ENCODE data around the gene TMC4. TPM values are rescaled to one million over a fixed set of nuclear protein-coding genes. Genes with fewer than 3 reads are reported as not detected.

Gene TMC4
- total and polyA plus RNA-seq, 5 donors from 2014 or later = 0.42 to 1.1 (median 0.55) TPM; not detected in 1

- Histone ChIP-seq H3K4me3 (ENCODE audit: low read depth, low read length) (no peak overlapping the region), H3K9me3 (ENCODE audit: control insufficient read depth in 2 of 2, low read length in 2 of 2) (no peaks in the 10 kb centered on the region), H3K27ac (ENCODE audit: insufficient read depth, low read length, poor library complexity, severe bottlenecking) (no peak overlapping the region), H3K27me3 (ENCODE audit: control insufficient read depth, insufficient read depth, low read length) (no peaks in the 10 kb centered on the region), H3K36me3 (ENCODE audit: control insufficient read depth, insufficient read depth, low read length) (peaks cover 51% of the 10 kb centered on the region), H3K4me1 (ENCODE audit: control insufficient read depth, insufficient read depth, low read length, poor library complexity, severe bottlenecking) (no peaks in the 10 kb centered on the region)
- DNase-seq = no peak
- no peaks in the 10 kb centered on the region for H3K27me3 Mint-ChIP-seq
- no peak for ATAC-seq (ENCODE audit: low read depth in 2 of 2)
- H3K9me3 Mint-ChIP-seq = no peaks in the 10 kb centered on the region
- H3K4me3 Mint-ChIP-seq = no peak overlapping the region
- H3K4me1 Mint-ChIP-seq = no peaks in the 10 kb centered on the region
- no peak overlapping the region for H3K27ac Mint-ChIP-seq
- peaks cover 12% of the 10 kb centered on the region for H3K36me3 Mint-ChIP-seq
Measured at GRCh38 chr19:54128796-54129616, 44.0 kb downstream of the TMC4 start.

- Histone ChIP-seq H3K9me3 (ENCODE audit: control insufficient read depth in 2 of 2, low read length in 2 of 2) (no peaks in the 10 kb centered on the region), H3K4me3 (ENCODE audit: low read depth, low read length) (no peak overlapping the region), H3K36me3 (ENCODE audit: control insufficient read depth, insufficient read depth, low read length) (peaks cover 57% of the 10 kb centered on the region), H3K4me1 (ENCODE audit: control insufficient read depth, insufficient read depth, low read length, poor library complexity, severe bottlenecking) (no peaks in the 10 kb centered on the region), H3K27ac (ENCODE audit: insufficient read depth, low read length, poor library complexity, severe bottlenecking) (no peak overlapping the region), H3K27me3 (ENCODE audit: control insufficient read depth, insufficient read depth, low read length) (no peaks in the 10 kb centered on the region)
- Mint-ChIP-seq H3K36me3 (peaks cover 13% of the 10 kb centered on the region), H3K4me1 (no peaks in the 10 kb centered on the region), H3K27ac (peak overlapping the region in 1 of 3 donors; percentile 76), H3K27me3 (no peaks in the 10 kb centered on the region), H3K4me3 (no peak overlapping the region), H3K9me3 (no peaks in the 10 kb centered on the region)
- DNase-seq = no peak
- ATAC-seq (ENCODE audit: low read depth in 2 of 2) = no peak
Measured at GRCh38 chr19:54128441-54128725, 44.6 kb downstream of the TMC4 start.

- Histone ChIP-seq H3K4me3 (ENCODE audit: low read depth, low read length) (no peak overlapping the region), H3K9me3 (ENCODE audit: control insufficient read depth in 2 of 2, low read length in 2 of 2) (no peaks in the 10 kb centered on the region), H3K27ac (ENCODE audit: insufficient read depth, low read length, poor library complexity, severe bottlenecking) (no peak overlapping the region), H3K36me3 (ENCODE audit: control insufficient read depth, insufficient read depth, low read length) (peaks cover 62% of the 10 kb centered on the region), H3K27me3 (ENCODE audit: control insufficient read depth, insufficient read depth, low read length) (no peaks in the 10 kb centered on the region), H3K4me1 (ENCODE audit: control insufficient read depth, insufficient read depth, low read length, poor library complexity, severe bottlenecking) (no peaks in the 10 kb centered on the region)
- Mint-ChIP-seq H3K9me3 (no peaks in the 10 kb centered on the region), H3K36me3 (peaks cover 16% of the 10 kb centered on the region), H3K27ac (no peak overlapping the region), H3K27me3 (no peaks in the 10 kb centered on the region), H3K4me3 (no peak overlapping the region), H3K4me1 (no peaks in the 10 kb centered on the region)
- no peak for ATAC-seq (ENCODE audit: low read depth in 2 of 2)
- no peak for DNase-seq
Measured at GRCh38 chr19:54127688-54128440, 45.1 kb downstream of the TMC4 start.

GRCh38 chr19:54125713-54126112, 47.2 kb downstream of the TMC4 start:
- no peaks in the 10 kb centered on the region for H3K4me1 Mint-ChIP-seq
- H3K27me3 ChIP-seq (ENCODE audit: control insufficient read depth, insufficient read depth, low read length) = no peaks in the 10 kb centered on the region
- H3K27ac ChIP-seq (ENCODE audit: insufficient read depth, low read length, poor library complexity, severe bottlenecking) = no peak overlapping the region
- H3K36me3 Mint-ChIP-seq = peaks cover 15% of the 10 kb centered on the region
- peaks cover 65% of the 10 kb centered on the region for H3K36me3 ChIP-seq (ENCODE audit: control insufficient read depth, insufficient read depth, low read length)
- H3K27me3 Mint-ChIP-seq = no peaks in the 10 kb centered on the region
- DNase-seq (no peak), ATAC-seq (ENCODE audit: low read depth in 2 of 2) (no peak)
- no peaks in the 10 kb centered on the region for H3K9me3 ChIP-seq (ENCODE audit: control insufficient read depth in 2 of 2, low read length in 2 of 2)
- peak overlapping the region in 1 of 4 donors; percentile 44 for H3K4me3 Mint-ChIP-seq
- H3K4me3 ChIP-seq (ENCODE audit: low read depth, low read length) = no peak overlapping the region
- no peaks in the 10 kb centered on the region for H3K4me1 ChIP-seq (ENCODE audit: control insufficient read depth, insufficient read depth, low read length, poor library complexity, severe bottlenecking)
- no peaks in the 10 kb centered on the region for H3K9me3 Mint-ChIP-seq
- H3K27ac Mint-ChIP-seq = peak overlapping the region in 1 of 3 donors; percentile 32

- Histone ChIP-seq H3K4me1 (ENCODE audit: control insufficient read depth, insufficient read depth, low read length, poor library complexity, severe bottlenecking) (no peaks in the 10 kb centered on the region), H3K4me3 (ENCODE audit: low read depth, low read length) (no peak overlapping the region), H3K9me3 (ENCODE audit: control insufficient read depth in 2 of 2, low read length in 2 of 2) (no peaks in the 10 kb centered on the region), H3K36me3 (ENCODE audit: control insufficient read depth, insufficient read depth, low read length) (peaks cover 71% of the 10 kb centered on the region), H3K27ac (ENCODE audit: insufficient read depth, low read length, poor library complexity, severe bottlenecking) (no peak overlapping the region), H3K27me3 (ENCODE audit: control insufficient read depth, insufficient read depth, low read length) (no peaks in the 10 kb centered on the region)
- Mint-ChIP-seq H3K9me3 (no peaks in the 10 kb centered on the region), H3K4me3 (no peak overlapping the region), H3K27ac (peak overlapping the region in 1 of 3 donors; percentile 32), H3K36me3 (peaks cover 20% of the 10 kb centered on the region), H3K27me3 (no peaks in the 10 kb centered on the region), H3K4me1 (peaks cover 0 to 2% (median 0%) of the 10 kb centered on the region in 4 donors)
- DNase-seq = no peak
- no peak for ATAC-seq (ENCODE audit: low read depth in 2 of 2)
Measured at GRCh38 chr19:54124393-54124792, 48.6 kb downstream of the TMC4 start.

GRCh38 chr19:54123682-54124081, 49.3 kb downstream of the TMC4 start:
- no peak for DNase-seq
- H3K27ac Mint-ChIP-seq = no peak overlapping the region
- peaks cover 71% of the 10 kb centered on the region for H3K36me3 ChIP-seq (ENCODE audit: control insufficient read depth, insufficient read depth, low read length)
- H3K9me3 Mint-ChIP-seq = no peaks in the 10 kb centered on the region
- no peak overlapping the region for H3K4me3 Mint-ChIP-seq
- H3K4me1 ChIP-seq (ENCODE audit: control insufficient read depth, insufficient read depth, low read length, poor library complexity, severe bottlenecking) = no peaks in the 10 kb centered on the region
- ATAC-seq (ENCODE audit: low read depth in 2 of 2) = no peak
- H3K4me3 ChIP-seq (ENCODE audit: low read depth, low read length) = no peak overlapping the region
- no peaks in the 10 kb centered on the region for H3K27me3 ChIP-seq (ENCODE audit: control insufficient read depth, insufficient read depth, low read length)
- H3K4me1 Mint-ChIP-seq = peaks cover 0 to 2% (median 0%) of the 10 kb centered on the region in 4 donors
- no peak overlapping the region for H3K27ac ChIP-seq (ENCODE audit: insufficient read depth, low read length, poor library complexity, severe bottlenecking)
- H3K27me3 Mint-ChIP-seq = no peaks in the 10 kb centered on the region
- peaks cover 20% of the 10 kb centered on the region for H3K36me3 Mint-ChIP-seq
- H3K9me3 ChIP-seq (ENCODE audit: control insufficient read depth in 2 of 2, low read length in 2 of 2) = no peaks in the 10 kb centered on the region

- H3K4me3 Mint-ChIP-seq = no peak overlapping the region
- Histone ChIP-seq H3K27me3 (ENCODE audit: control insufficient read depth, insufficient read depth, low read length) (no peaks in the 10 kb centered on the region), H3K27ac (ENCODE audit: insufficient read depth, low read length, poor library complexity, severe bottlenecking) (no peak overlapping the region), H3K36me3 (ENCODE audit: control insufficient read depth, insufficient read depth, low read length) (peaks cover 68% of the 10 kb centered on the region), H3K4me3 (ENCODE audit: low read depth, low read length) (no peak overlapping the region), H3K9me3 (ENCODE audit: control insufficient read depth in 2 of 2, low read length in 2 of 2) (no peaks in the 10 kb centered on the region), H3K4me1 (ENCODE audit: control insufficient read depth, insufficient read depth, low read length, poor library complexity, severe bottlenecking) (peaks cover 9% of the 10 kb centered on the region)
- no peak overlapping the region for H3K27ac Mint-ChIP-seq
- H3K9me3 Mint-ChIP-seq = no peaks in the 10 kb centered on the region
- no peaks in the 10 kb centered on the region for H3K27me3 Mint-ChIP-seq
- DNase-seq (no peak), ATAC-seq (ENCODE audit: low read depth in 2 of 2) (no peak)
- H3K36me3 Mint-ChIP-seq = peaks cover 13% of the 10 kb centered on the region
- peaks cover 0 to 14% (median 7%) of the 10 kb centered on the region in 4 donors for H3K4me1 Mint-ChIP-seq
Measured at GRCh38 chr19:54121259-54121658, 51.7 kb downstream of the TMC4 start.

Measured in CD4-positive, CD25-positive, alpha-beta regulatory T cell (primary cell).